K562 (cell line): ENCODE results near the gene AHCY. TPM values are rescaled to one million over a fixed set of nuclear protein-coding genes. Genes with fewer than 3 reads are reported as not detected.

ENCODE experiments used
- ATAC-seq: fragments of 200-7000 bp; cut with Tn5 transposase; 3 replicates; pipeline ENCODE4 v1.9.1; 2020; ENCODE audit warnings: moderate library complexity
- BruUV-seq: library from RNA; stranded (reverse); fragments of 400-500 nt; replicated peaks from 2 replicates; lab custom pipeline; 2021; lab: Mats Ljungman, UMichigan
- CTCF ChIA-PET: fragments of 300-600 bp; formaldehyde crosslinking; extraction: SDS; loops from one replicate; lab custom pipeline; 2021; ENCODE audit warnings: low intra/inter-chr PET ratio; lab: Yijun Ruan, JAX
- POLR2A ChIA-PET: fragments of 300-600, 350-650 bp; sonication (Branson Sonifier 250); formaldehyde crosslinking; extraction: SDS; loops from one replicate; lab custom pipeline; 2021; ENCODE audit warnings: antibody characterized with exemption, inconsistent platforms; lab: Yijun Ruan, JAX
- DNase-seq, 4 experiments: peaks; one replicate each; pipeline versions ENCODE4 v3.0.0 to v3.0.0-alpha.2; 2011 to 2018; ENCODE audit warnings: low spot score in 3 of 4, mixed read lengths in 3 of 4; ENCODE audit errors: extremely low read depth in 1 of 4
- FAIRE-seq: peaks from 2 replicates; lab custom pipeline; 2011; peaks lifted over from hg19 to GRCh38; lab: Jason Lieb, UNC
- H2AFZ ChIP-seq: 2 replicates; pipeline ENCODE4 v1.6.0; 2011; ENCODE audit warnings: low read depth, low read length, control low read depth, inconsistent platforms
- H3K27ac ChIP-seq: fragments of 200-600 bp; 3 replicates; pipeline ENCODE4 v1.8.0; 2011; ENCODE audit warnings: low read depth, mild to moderate bottlenecking, control low read depth, inconsistent platforms, low read length, moderate library complexity, mixed read lengths; ENCODE audit errors: extremely low read depth
- H3K27me3 ChIP-seq, 2 experiments: fragments of 300-600 bp in 1 of 2; 2 replicates in 1 of 2; 3 replicates in 1 of 2; pipeline versions ENCODE4 v1.6.0 to v1.8.0; 2011; ENCODE audit warnings: inconsistent platforms in 2 of 2, low read length in 2 of 2, mild to moderate bottlenecking in 1 of 2, mixed read lengths in 1 of 2, moderate library complexity in 1 of 2; ENCODE audit not compliant: control insufficient read depth in 2 of 2, insufficient read depth in 2 of 2
- H3K36me3 ChIP-seq: fragments of 300-600 bp; 3 replicates; pipeline ENCODE4 v1.8.0; 2011; ENCODE audit warnings: mild to moderate bottlenecking, low read length, inconsistent platforms; ENCODE audit not compliant: control insufficient read depth, insufficient read depth
- H3K4me1 ChIP-seq, 2 experiments: fragments of 200-600 bp in 1 of 2; replicated peaks in 1 of 2; 2 replicates in 1 of 2; 3 replicates in 1 of 2; pipeline versions ENCODE4 v1.5.1 to v1.8.0; 2011; ENCODE audit warnings: inconsistent platforms in 2 of 2, low read length in 2 of 2, mild to moderate bottlenecking in 1 of 2, mixed read lengths in 1 of 2, moderate library complexity in 1 of 2; ENCODE audit not compliant: control insufficient read depth in 2 of 2, insufficient read depth in 2 of 2
- H3K4me2 ChIP-seq: 2 replicates; pipeline ENCODE4 v1.6.1; 2011; ENCODE audit warnings: low read length, control low read depth, inconsistent platforms, mixed read lengths; ENCODE audit not compliant: insufficient read depth
- H3K4me3 ChIP-seq: fragments of 200-600 bp; sonication (generic), shearing (Covaris generic); 2 replicates; pipeline ENCODE4 v1.5.1; 2016; ENCODE audit warnings: control low read depth, inconsistent platforms
- H3K79me2 ChIP-seq: fragments of 200-600 bp; 3 replicates; pipeline ENCODE4 v1.8.0; 2011; ENCODE audit warnings: low read length, inconsistent platforms; ENCODE audit not compliant: control insufficient read depth, insufficient read depth
- H3K9ac ChIP-seq, 2 experiments: 2 replicates each; pipeline versions ENCODE4 v1.6.0 to v1.6.1; 2011; ENCODE audit warnings: low read depth in 2 of 2, low read length in 2 of 2, control low read depth in 1 of 2, inconsistent platforms in 1 of 2, mild to moderate bottlenecking in 1 of 2, mixed read lengths in 1 of 2; ENCODE audit not compliant: insufficient read depth in 1 of 2
- H3K9me1 ChIP-seq: one replicate; pipeline ENCODE4 v1.6.0; 2011; ENCODE audit warnings: inconsistent platforms, mild to moderate bottlenecking, low read length, moderate library complexity; ENCODE audit not compliant: control insufficient read depth, insufficient read depth
- H3K9me3 ChIP-seq: replicated peaks from 2 replicates; pipeline ENCODE4 v1.5.1; 2011; ENCODE audit warnings: low read depth, low read length, inconsistent platforms; ENCODE audit not compliant: control insufficient read depth, insufficient read depth
- H4K20me1 ChIP-seq: replicated peaks from 2 replicates; pipeline ENCODE4 v1.6.1; 2011; ENCODE audit warnings: low read length, inconsistent platforms, mixed read lengths; ENCODE audit not compliant: control insufficient read depth, insufficient read depth
- ATF7 ChIP-seq: fragments of 450-650 bp; IDR thresholded peaks from 2 replicates; pipeline ENCODE4 v1.7.1; 2014; ENCODE audit warnings: mild to moderate bottlenecking, moderate library complexity
- CEBPG ChIP-seq, 3 experiments: fragments of 200-800 bp in 1 of 3; sonication (Bioruptor generic) in 1 of 3; sonication (generic) in 1 of 3; formaldehyde crosslinking in 1 of 3; IDR thresholded peaks in 2 of 3; conservative IDR thresholded peaks in 1 of 3; 2 replicates each; pipeline versions ENCODE4 v1.6.1 to v1.8.0; 2016 to 2022; ENCODE audit warnings: missing compliant biosample characterization in 2 of 3, missing genetic modification characterization in 2 of 3, mild to moderate bottlenecking in 1 of 3, missing genetic modification reagents in 1 of 3
- POLR3A ChIP-seq: IDR thresholded peaks from 2 replicates; pipeline ENCODE4 v1.6.1; 2011; ENCODE audit warnings: borderline replicate concordance, mild to moderate bottlenecking, moderate library complexity; ENCODE audit not compliant: insufficient read length, insufficient read depth; ENCODE audit errors: extremely low read depth
- RCOR1 ChIP-seq, 2 experiments: IDR thresholded peaks; 2 replicates each; pipeline ENCODE4 v1.6.1; 2012; ENCODE audit warnings: low read depth in 2 of 2, low read length in 2 of 2, borderline replicate concordance in 1 of 2, improper control_type of control experiment in 1 of 2
- ZKSCAN1 ChIP-seq: fragments of 150-350 bp; IDR thresholded peaks from 2 replicates; pipeline ENCODE4 v1.6.1; 2016; ENCODE audit warnings: low read depth, low read length
- WGBS: fragments of 100-300 bp; shearing (Covaris generic); methylation state at CpG from one replicate; pipeline ENCODE4 v1.1.6; 2016; ENCODE audit warnings: low coverage, mixed read lengths; ENCODE audit not compliant: insufficient coverage; ENCODE audit errors: missing lambda C conversion rate; 5-methylcytosine and 5-hydroxymethylcytosine counted together
- in situ Hi-C: fragments of 300-500 bp; cut with MboI; formaldehyde crosslinking; loops from 4 replicates; pipeline ENCODE4 v1.15.0; 2018; ENCODE audit warnings: inconsistent platforms, mixed read lengths
- intact Hi-C: fragments of 100-400 bp; cut with micrococcal nuclease; formaldehyde crosslinking; loops from 2 replicates; pipeline ENCODE4 v1.14.2; 2022
- polyA plus RNA-seq, 8 experiments: library from polyadenylated mRNA; depleted of rRNA in 4 of 8; stranded (reverse) in 5 of 8; unstranded in 3 of 8; fragments of >200 nt; fragmentation: Nextera tagmentation in 2 of 8; fragmentation: Illumina TruSeq in 1 of 8; extraction: Ambion mirVana in 2 of 8; extraction: Trizol in 1 of 8; gene quantifications; 2 replicates each; pipeline versions ENCODE4 v1.2.1 to v1.2.3, GENCODE V29; 2011 to 2014; ENCODE audit warnings: inconsistent platforms in 1 of 8, missing spikeins in 1 of 8
- total RNA-seq, 7 experiments: library from RNA; depleted of rRNA in 6 of 7; stranded (reverse); fragments of >200 nt in 6 of 7; fragmentation: Illumina TruSeq in 2 of 7; extraction: Trizol in 2 of 7; gene quantifications; 2 replicates each; pipeline versions ENCODE4 v1.2.1 to v1.2.3, GENCODE V29; 2011 to 2021; ENCODE audit warnings: low replicate concordance in 1 of 7
- TF ChIP-seq, protein P1 (sequence below), 2 experiments: fragments of 450-650 bp in 1 of 2; sonication (generic) in 1 of 2; formaldehyde crosslinking in 1 of 2; IDR thresholded peaks in 1 of 2; conservative IDR thresholded peaks in 1 of 2; 2 replicates each; pipeline versions ENCODE4 v1.6.1 to v1.8.1; 2016 to 2023; ENCODE audit warnings: mild to moderate bottlenecking in 2 of 2, moderate library complexity in 2 of 2, inconsistent platforms in 1 of 2, missing genetic modification reagents in 1 of 2
- TF ChIP-seq, protein P2 (sequence below): sonication (generic); formaldehyde crosslinking; IDR thresholded peaks from 2 replicates; pipeline ENCODE4 v1.8.1; 2022; ENCODE audit warnings: missing genetic modification reagents

Gene AHCY
- total and polyA plus RNA-seq, 9 of the 15 experiments (the other 6 are each of a cell fraction or from before 2014, with no cell fraction given) = 82.5 to 269 (median 190) TPM

DNA sequence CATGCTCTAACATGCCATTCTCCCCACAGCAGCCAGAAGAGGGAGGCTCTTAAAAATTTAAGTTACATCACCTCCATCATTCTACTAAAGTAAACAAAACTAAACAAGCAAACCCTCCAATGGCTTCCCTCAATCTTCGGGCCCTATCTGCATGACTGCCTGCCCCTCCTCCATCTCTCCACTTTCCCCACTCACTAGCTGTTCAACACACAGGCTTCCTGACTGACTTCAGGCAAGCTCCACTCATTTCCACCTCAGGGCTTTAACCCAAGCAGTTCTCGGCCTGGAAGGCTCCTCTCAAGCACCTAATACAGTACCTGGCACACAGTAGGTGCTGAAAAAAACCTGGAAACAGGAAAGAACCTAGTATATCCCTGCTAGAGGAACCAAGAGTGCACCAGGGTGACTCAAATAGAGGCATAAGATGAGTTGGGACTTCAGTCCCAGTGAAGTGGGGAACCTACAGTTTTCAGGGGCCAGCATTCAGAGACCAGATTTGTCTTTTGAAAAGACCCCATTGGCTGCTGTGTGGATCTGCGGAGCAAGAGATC lies 2.8 kb downstream of the AHCY start:
- ATAC-seq (no peak), FAIRE-seq (peak; percentile 70), DNase-seq (peak in 1 of 4 experiments; percentile 37)
- peak overlapping the region; percentile 1 to 85; a peak in 2 of 4 replicates for H3K9ac ChIP-seq
- peak overlapping the region; percentile 37; the same call in 2 of the 3 replicates for H3K27ac ChIP-seq
- H3K9me3 ChIP-seq = no peaks in the 10 kb centered on the region
- peak overlapping the region; percentile 63 for H3K4me2 ChIP-seq
- in situ Hi-C loops = loop anchor here (5.0 kb wide), 1 partner anchor 217 kb away; the partner anchor contains the start of gene DYNLRB1
- no TSS peak for BruUV-seq
- intact Hi-C loops = no loop called here
- POLR2A ChIA-PET = interaction anchor here (0.7 to 1.2 kb wide), 3 partner anchors 203 to 223 kb away, joined by 3 read pairs; no protein-coding TSS in a partner anchor
- WGBS = 65% methylated on average over 3 of the region's 3 CpGs
- no peak overlapping the region for H2AFZ ChIP-seq
- H4K20me1 ChIP-seq = peaks cover 6% of the 10 kb centered on the region; the same call in 1 of the 2 replicates
- H3K36me3 ChIP-seq = peaks cover 51% of the 10 kb centered on the region; the same call in 2 of the 3 replicates
- no peaks in the 10 kb centered on the region for H3K27me3 ChIP-seq
- no peak for TF ChIP-seq POLR3A
- TF ChIP-seq CEBPG (CRISPR knock-in tag; IDR thresholded peaks at IDR 0.05) = no peak
- TF ChIP-seq CEBPG (tag; conservative IDR thresholded peaks at IDR 0.05 in 1 of 2, IDR thresholded peaks at IDR 0.05 in 1 of 2) = peak in 1 of 2 experiments; percentile 31; a peak in 1 of 4 replicates
- TF ChIP-seq, protein P1, sequence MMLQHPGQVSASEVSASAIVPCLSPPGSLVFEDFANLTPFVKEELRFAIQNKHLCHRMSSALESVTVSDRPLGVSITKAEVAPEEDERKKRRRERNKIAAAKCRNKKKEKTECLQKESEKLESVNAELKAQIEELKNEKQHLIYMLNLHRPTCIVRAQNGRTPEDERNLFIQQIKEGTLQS (IDR thresholded peaks at IDR 0.05) = peak; percentile 48
- TF ChIP-seq, protein P1 (CRISPR knock-in tag; conservative IDR thresholded peaks at IDR 0.05) = no peak
- TF ChIP-seq, protein P2, sequence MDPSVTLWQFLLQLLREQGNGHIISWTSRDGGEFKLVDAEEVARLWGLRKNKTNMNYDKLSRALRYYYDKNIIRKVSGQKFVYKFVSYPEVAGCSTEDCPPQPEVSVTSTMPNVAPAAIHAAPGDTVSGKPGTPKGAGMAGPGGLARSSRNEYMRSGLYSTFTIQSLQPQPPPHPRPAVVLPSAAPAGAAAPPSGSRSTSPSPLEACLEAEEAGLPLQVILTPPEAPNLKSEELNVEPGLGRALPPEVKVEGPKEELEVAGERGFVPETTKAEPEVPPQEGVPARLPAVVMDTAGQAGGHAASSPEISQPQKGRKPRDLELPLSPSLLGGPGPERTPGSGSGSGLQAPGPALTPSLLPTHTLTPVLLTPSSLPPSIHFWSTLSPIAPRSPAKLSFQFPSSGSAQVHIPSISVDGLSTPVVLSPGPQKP (CRISPR knock-in tag) = no peak
- TF ChIP-seq ZKSCAN1 = peak; percentile 83
- peak in 1 of 2 experiments; percentile 9; a peak in 1 of 4 replicates for TF ChIP-seq RCOR1 (IDR thresholded peaks at IDR 0.05; ENCODE audit: borderline replicate concordance in 1 of 2, low read depth in 2 of 2, low read length in 2 of 2)
- 0 out of 2 replicates have a peak, but pooled peaks have one; percentile 13 for TF ChIP-seq ATF7
- no peak overlapping the region; the same call in 1 of the 2 replicates for H3K4me3 ChIP-seq
- H3K9me1 ChIP-seq = peaks cover under 1% of the 10 kb centered on the region
- peaks cover 22 to 35% of the 10 kb centered on the region in 2 experiments for H3K4me1 ChIP-seq
- H3K79me2 ChIP-seq = peaks cover 75% of the 10 kb centered on the region
- CTCF ChIA-PET = no interaction called here
